Brain microvascular endothelial cell (primary cell): ENCODE measurements around the gene LCAT.

Source experiments
- DNase-seq: peaks from one replicate; pipeline ENCODE4 v3.0.0-alpha.2; 2020
- H3K27ac ChIP-seq: fragments of 250-450 bp; sonication (Bioruptor Pico); 2 replicates; pipeline ENCODE4 v1.5.1; 2020; ENCODE audit warnings: mild to moderate bottlenecking, moderate library complexity
- H3K27me3 ChIP-seq: fragments of 250-450 bp; sonication (Bioruptor Pico); replicated peaks from 2 replicates; pipeline ENCODE4 v1.5.1; 2020; ENCODE audit warnings: mild to moderate bottlenecking
- H3K36me3 ChIP-seq: fragments of 250-450 bp; sonication (Bioruptor Pico); replicated peaks from 2 replicates; pipeline ENCODE4 v1.5.1; 2020; ENCODE audit warnings: mild to moderate bottlenecking
- H3K4me3 ChIP-seq: 2 replicates; pipeline ENCODE4 v1.5.1; 2011; ENCODE audit warnings: low read depth, mild to moderate bottlenecking, control low read depth, low read length, moderate library complexity
- CTCF ChIP-seq: IDR thresholded peaks from 2 replicates; pipeline ENCODE4 v1.5.1; 2011; ENCODE audit warnings: low read depth, mild to moderate bottlenecking, moderate library complexity, low read length, control low read depth, inconsistent platforms; ENCODE audit errors: missing control alignments
- in situ Hi-C: cut with HindIII; loops from 2 replicates; pipeline ENCODE4 v1.10.0; 2017; ENCODE audit warnings: low sequenced_read_pairs, low pct_ligation_motif_present

The LCAT gene

GRCh38 chr16:67907397-67908180 is 36.3 kb downstream of the LCAT start:
- Histone ChIP-seq H3K27me3 (no peaks in the 10 kb centered on the region), H3K36me3 (peaks cover 21% of the 10 kb centered on the region), H3K4me3 (no peak overlapping the region), H3K27ac (no peak overlapping the region)
- TF ChIP-seq CTCF: no peak
- in situ Hi-C loops: loop anchor here (25.0 kb wide), 2 partner anchors 95 to 195 kb away; partner anchors contain the start of genes GFOD2, RANBP10 and TSNAXIP1
- no peak for DNase-seq

- no peak overlapping the region for H3K4me3 ChIP-seq
- no peak for TF ChIP-seq CTCF
- in situ Hi-C loops: loop anchor here (25.0 kb wide), 2 partner anchors 91 to 191 kb away; partner anchors contain the start of genes GFOD2, RANBP10 and TSNAXIP1
- H3K27me3 ChIP-seq: no peaks in the 10 kb centered on the region
- H3K36me3 ChIP-seq: peaks cover 9% of the 10 kb centered on the region
- H3K27ac ChIP-seq: no peak overlapping the region
- no peak for DNase-seq
Observed at GRCh38 chr16:67902831-67903230, 41.1 kb downstream of the LCAT start.

GRCh38 chr16:67901734-67902133 is 42.2 kb downstream of the LCAT start:
- in situ Hi-C loops: loop anchor here (25.0 kb wide), 2 partner anchors 89 to 189 kb away; partner anchors contain the start of genes GFOD2, RANBP10 and TSNAXIP1
- no peak for DNase-seq
- no peak overlapping the region for H3K4me3 ChIP-seq
- no peak for TF ChIP-seq CTCF
- H3K27ac ChIP-seq: no peak overlapping the region
- H3K36me3 ChIP-seq: peaks cover 9% of the 10 kb centered on the region
- no peaks in the 10 kb centered on the region for H3K27me3 ChIP-seq

- in situ Hi-C loops: no loop called here
- TF ChIP-seq CTCF: no peak
- no peak overlapping the region for H3K27ac ChIP-seq
- H3K4me3 ChIP-seq: no peak overlapping the region
- peak; percentile 35 for DNase-seq
- H3K36me3 ChIP-seq: peaks cover 4% of the 10 kb centered on the region
- no peaks in the 10 kb centered on the region for H3K27me3 ChIP-seq
Observed at GRCh38 chr16:67897231-67897630, 46.7 kb downstream of the LCAT start.

- TF ChIP-seq CTCF: no peak
- Histone ChIP-seq H3K27me3 (no peaks in the 10 kb centered on the region), H3K27ac (peak overlapping the region; percentile 85), H3K36me3 (no peaks in the 10 kb centered on the region), H3K4me3 (peak overlapping the region; percentile 86)
- in situ Hi-C loops: no loop called here
- no peak for DNase-seq
Observed at GRCh38 chr16:67893743-67894399, 50.0 kb downstream of the LCAT start.
